GM21390 (cell line): Measurements from ENCODE around the gene MAEA.
A peak's percentile ranks its signal among the peaks of the same experiment; 100 is the strongest.

ENCODE experiments used
- ATAC-seq: cut with Tn5 transposase; IDR thresholded peaks from one replicate; pipeline ENCODE4 v1.9.1; 2021; ENCODE audit not compliant: unreplicated experiment

MAEA gene

GRCh38 chr4:1289207-1290164 lies at the start of gene MAEA:
MAEA (plus strand) TSS chr4:1289891; CDS start chr4:1289914, 23 bp downstream.
- ATAC-seq = peak; percentile 91

GRCh38 chr4:1239950-1240307 lies 49.8 kb upstream of the MAEA start:
- no peak for ATAC-seq

- ATAC-seq = no peak
Measured at GRCh38 chr4:1240721-1241465, 48.8 kb upstream of the MAEA start.

GRCh38 chr4:1241466-1241935 lies 48.2 kb upstream of the MAEA start:
- ATAC-seq = no peak

GRCh38 chr4:1241936-1242505 lies 47.7 kb upstream of the MAEA start:
- ATAC-seq = no peak

GRCh38 chr4:1242506-1243450 lies 46.9 kb upstream of the MAEA start:
- ATAC-seq = no peak

- ATAC-seq = no peak
Measured at GRCh38 chr4:1243451-1244080, 46.1 kb upstream of the MAEA start.

GRCh38 chr4:1244081-1244977 lies 45.4 kb upstream of the MAEA start:
- ATAC-seq = no peak

- ATAC-seq = no peak
Measured at GRCh38 chr4:1244978-1245471, 44.7 kb upstream of the MAEA start.

GRCh38 chr4:1245481-1246051 lies 44.1 kb upstream of the MAEA start:
- no peak for ATAC-seq

GRCh38 chr4:1246111-1246881 lies 43.4 kb upstream of the MAEA start:
- ATAC-seq = no peak

GRCh38 chr4:1246901-1247863 lies 42.5 kb upstream of the MAEA start:
- ATAC-seq = no peak

- peak; percentile 16 for ATAC-seq
Measured at GRCh38 chr4:1247864-1248244, 41.8 kb upstream of the MAEA start.

- peak; percentile 40 for ATAC-seq
Measured at GRCh38 chr4:1248245-1249147, 41.2 kb upstream of the MAEA start, which contains the start of gene CTBP1. CTBP1 (minus strand) TSS chr4:1249130; CDS start chr4:1241331, 7,799 bp downstream.

- peak; percentile 49 for ATAC-seq
Measured at GRCh38 chr4:1249148-1249730, 40.5 kb upstream of the MAEA start.
